Right lobe of liver (tissue), 4 donors: ENCODE results near the gene PTPN1.

ENCODE experiments used
- POLR2A ChIP-seq: fragments of 450-650 bp; IDR thresholded peaks from one replicate; pipeline ENCODE4 v1.6.1; 2017; ENCODE audit warnings: antibody characterized with exemption, mild to moderate bottlenecking
- TF ChIP-seq, protein P1 (sequence below), 4 donors: fragments of 200-600 bp in 3 of 4; fragments of 450-650 bp in 1 of 4; IDR thresholded peaks; one replicate each; pipeline versions ENCODE4 v1.5.1 to v1.8.0; 2016 to 2022; ENCODE audit warnings: antibody characterized with exemption in 4 of 4, mild to moderate bottlenecking in 2 of 4
- donor health status: DM: no; HTN: no; CAD: no.
- donor health status: DM: no; HTN: no; CAD: no.
- donor health status: DM: no; HTN: yes; CAD: no.

DNA sequence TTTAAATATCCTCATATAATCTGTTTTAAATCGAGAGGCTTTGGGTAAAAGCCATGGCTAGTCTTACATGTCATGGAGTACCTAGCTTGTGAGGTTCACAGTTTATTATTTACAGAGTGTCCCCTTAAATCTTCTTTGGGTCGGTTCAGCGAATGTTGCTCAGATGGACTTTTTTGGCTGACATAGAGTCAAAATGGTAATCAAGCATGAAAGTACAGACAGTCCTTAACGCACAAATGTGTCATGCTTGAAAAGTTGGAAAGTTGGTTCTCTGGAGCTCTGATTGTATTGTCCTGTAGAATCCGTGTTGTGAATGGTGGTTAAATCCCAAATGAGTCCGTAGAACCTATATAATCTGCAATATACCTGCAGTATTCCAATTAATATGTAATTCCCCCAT, 22.0 kb downstream of the PTPN1 start:
- no peak for TF ChIP-seq POLR2A
- TF ChIP-seq, protein P1, sequence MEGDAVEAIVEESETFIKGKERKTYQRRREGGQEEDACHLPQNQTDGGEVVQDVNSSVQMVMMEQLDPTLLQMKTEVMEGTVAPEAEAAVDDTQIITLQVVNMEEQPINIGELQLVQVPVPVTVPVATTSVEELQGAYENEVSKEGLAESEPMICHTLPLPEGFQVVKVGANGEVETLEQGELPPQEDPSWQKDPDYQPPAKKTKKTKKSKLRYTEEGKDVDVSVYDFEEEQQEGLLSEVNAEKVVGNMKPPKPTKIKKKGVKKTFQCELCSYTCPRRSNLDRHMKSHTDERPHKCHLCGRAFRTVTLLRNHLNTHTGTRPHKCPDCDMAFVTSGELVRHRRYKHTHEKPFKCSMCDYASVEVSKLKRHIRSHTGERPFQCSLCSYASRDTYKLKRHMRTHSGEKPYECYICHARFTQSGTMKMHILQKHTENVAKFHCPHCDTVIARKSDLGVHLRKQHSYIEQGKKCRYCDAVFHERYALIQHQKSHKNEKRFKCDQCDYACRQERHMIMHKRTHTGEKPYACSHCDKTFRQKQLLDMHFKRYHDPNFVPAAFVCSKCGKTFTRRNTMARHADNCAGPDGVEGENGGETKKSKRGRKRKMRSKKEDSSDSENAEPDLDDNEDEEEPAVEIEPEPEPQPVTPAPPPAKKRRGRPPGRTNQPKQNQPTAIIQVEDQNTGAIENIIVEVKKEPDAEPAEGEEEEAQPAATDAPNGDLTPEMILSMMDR (IDR thresholded peaks at IDR 0.05) = no peak
